Gastrocnemius medialis (tissue), 4 donors: ENCODE results near the gene MAGI1.

Experiments
- CTCF ChIP-seq, 5 experiments: fragments of 450-650 bp in 3 of 5; fragments of 200-600 bp in 2 of 5; sonication (generic) in 2 of 5; IDR thresholded peaks in 4 of 5; conservative IDR thresholded peaks in 1 of 5; 1 replicate in 4 of 5; 2 replicates in 1 of 5; pipeline ENCODE4 v1.5.1; 2016 to 2019; ENCODE audit warnings: antibody characterized with exemption in 5 of 5, mild to moderate bottlenecking in 3 of 5, moderate library complexity in 3 of 5
- POLR2A ChIP-seq, 2 donors: fragments of 450-650 bp; IDR thresholded peaks; one replicate each; pipeline ENCODE4 v1.6.1; 2017; ENCODE audit warnings: antibody characterized with exemption in 2 of 2, mild to moderate bottlenecking in 2 of 2, moderate library complexity in 2 of 2

DNA sequence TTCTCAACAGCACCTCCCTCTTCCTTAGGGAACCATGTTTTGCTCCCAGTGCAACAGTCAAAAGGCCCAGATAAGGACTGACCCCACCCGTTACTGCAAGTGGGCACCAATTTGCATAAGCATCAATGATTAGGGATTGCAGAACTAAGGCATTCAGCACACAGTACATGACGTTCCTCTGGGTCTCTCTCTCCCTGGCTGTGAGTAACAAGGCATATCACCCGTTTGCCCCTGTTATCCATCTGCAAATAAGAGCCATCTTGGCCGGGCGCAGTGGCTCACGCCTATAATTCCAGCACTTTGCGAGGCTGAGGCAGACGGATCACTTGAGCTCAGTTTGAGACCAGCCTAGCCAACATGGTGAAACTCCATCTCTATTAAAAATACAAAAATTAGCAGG lies 18.8 kb downstream of the MAGI1 start:
- no peak for TF ChIP-seq POLR2A (IDR thresholded peaks at IDR 0.05)
- no peak for TF ChIP-seq CTCF (IDR thresholded peaks at IDR 0.05 in 4 of 5, conservative IDR thresholded peaks at IDR 0.05 in 1 of 5)
